H1 (cell line): ENCODE results near the gene ZNF83. TPM values are rescaled to one million over a fixed set of nuclear protein-coding genes. Genes with fewer than 3 reads are reported as not detected.
A peak's percentile ranks its signal among the peaks of the same experiment; 100 is the strongest.

Experiments
- CTCF ChIA-PET: fragments of 300-600 bp; sonication (Branson Sonifier 250); formaldehyde crosslinking; loops from one replicate; lab custom pipeline; 2021; ENCODE audit not compliant: partially characterized antibody; lab: Charles Lee
- POLR2A ChIA-PET: fragments of 300-600 bp; sonication (Branson Sonifier 250); formaldehyde crosslinking; loops from one replicate; lab custom pipeline; 2021; ENCODE audit warnings: inconsistent platforms; ENCODE audit not compliant: partially characterized antibody; lab: Charles Lee
- DNase-seq, 2 experiments: peaks; one replicate each; pipeline versions ENCODE4 v3.0.0 to v3.0.0-alpha.2; 2010 to 2022; ENCODE audit warnings: low spot score in 2 of 2, low read depth in 1 of 2, mixed read lengths in 1 of 2
- FAIRE-seq: peaks from 2 replicates; lab custom pipeline; 2011; peaks lifted over from hg19 to GRCh38; lab: Jason Lieb, UNC
- H2AFZ ChIP-seq: 2 replicates; pipeline ENCODE4 v1.8.1; 2012; ENCODE audit warnings: low read length, inconsistent platforms
- H2AK5ac ChIP-seq: 2 replicates; pipeline ENCODE4 v1.6.1; 2013; ENCODE audit warnings: low read depth, low read length
- H2BK120ac ChIP-seq: replicated peaks from 2 replicates; pipeline ENCODE3; 2013; ENCODE audit warnings: low read depth, low read length, inconsistent platforms
- H2BK12ac ChIP-seq: 2 replicates; pipeline ENCODE4 v1.6.1; 2013; ENCODE audit warnings: low read depth, low read length
- H2BK15ac ChIP-seq: 2 replicates; pipeline ENCODE4 v1.6.1; 2013; ENCODE audit warnings: low read length
- H2BK20ac ChIP-seq: 2 replicates; pipeline ENCODE4 v1.6.1; 2013; ENCODE audit warnings: low read length
- H2BK5ac ChIP-seq: 2 replicates; pipeline ENCODE4 v1.6.1; 2013; ENCODE audit warnings: low read depth, low read length
- H3K14ac ChIP-seq: 2 replicates; pipeline ENCODE4 v1.6.1; 2013; ENCODE audit warnings: inconsistent platforms; ENCODE audit not compliant: insufficient read length
- H3K18ac ChIP-seq: 2 replicates; pipeline ENCODE4 v1.6.1; 2013; ENCODE audit warnings: low read length; ENCODE audit errors: extremely low read depth
- H3K23ac ChIP-seq: 2 replicates; pipeline ENCODE4 v1.6.1; 2013; ENCODE audit warnings: inconsistent platforms; ENCODE audit not compliant: insufficient read length
- H3K23me2 ChIP-seq: 2 replicates; pipeline ENCODE4 v1.6.1; 2013; ENCODE audit warnings: low read depth, low read length
- H3K27ac ChIP-seq: 2 replicates; pipeline ENCODE4 v1.6.1; 2011; ENCODE audit warnings: low read depth, low read length, inconsistent platforms
- H3K27me3 ChIP-seq, 4 experiments: replicated peaks in 1 of 4; 1 replicate in 1 of 4; 2 replicates in 3 of 4; pipeline versions ENCODE4 v1.6.1 to v1.8.1; 2011 to 2013; ENCODE audit warnings: low read length in 3 of 4, mild to moderate bottlenecking in 3 of 4, inconsistent platforms in 2 of 4, mixed read lengths in 2 of 4, moderate library complexity in 1 of 4; ENCODE audit not compliant: control insufficient read depth in 3 of 4, insufficient read depth in 3 of 4; ENCODE audit errors: extremely low read depth in 1 of 4
- H3K36me3 ChIP-seq, 4 experiments: 2 replicates each; pipeline versions ENCODE4 v1.6.1 to v1.8.1; 2011 to 2013; ENCODE audit warnings: mild to moderate bottlenecking in 4 of 4, low read length in 3 of 4, moderate library complexity in 2 of 4, control low read depth in 1 of 4, inconsistent platforms in 1 of 4; ENCODE audit not compliant: insufficient read depth in 4 of 4, control insufficient read depth in 2 of 4
- H3K4ac ChIP-seq: replicated peaks from 2 replicates; pipeline ENCODE3; 2013; ENCODE audit warnings: low read length, low read depth, mixed read lengths, inconsistent platforms; ENCODE audit not compliant: insufficient read length
- H3K4me1 ChIP-seq, 4 experiments: replicated peaks in 1 of 4; 1 replicate in 1 of 4; 2 replicates in 3 of 4; pipeline versions ENCODE4 v1.6.1 to v1.8.1; 2011 to 2013; ENCODE audit warnings: low read length in 3 of 4, inconsistent platforms in 2 of 4, mixed read lengths in 1 of 4; ENCODE audit not compliant: insufficient read depth in 4 of 4, control insufficient read depth in 3 of 4
- H3K4me2 ChIP-seq, 2 experiments: 2 replicates each; pipeline versions ENCODE4 v1.6.1 to v1.8.1; 2011 to 2013; ENCODE audit warnings: low read depth in 2 of 2, low read length in 2 of 2, control low read depth in 1 of 2, inconsistent platforms in 1 of 2, mild to moderate bottlenecking in 1 of 2; ENCODE audit not compliant: insufficient read depth in 1 of 2
- H3K4me3 ChIP-seq, 4 experiments: fragments of 200-600, 300-600 bp in 1 of 4; sonication (generic), shearing (Covaris generic), sonication (Bioruptor Twin) in 1 of 4; 2 replicates each; pipeline versions ENCODE4 v1.5.1 to v1.8.1; 2011 to 2016; ENCODE audit warnings: low read length in 4 of 4, low read depth in 3 of 4, control low read depth in 2 of 4, inconsistent platforms in 2 of 4, mild to moderate bottlenecking in 2 of 4, mixed read lengths in 1 of 4, moderate library complexity in 1 of 4; ENCODE audit not compliant: insufficient read depth in 2 of 4; ENCODE audit errors: extremely low read depth in 1 of 4
- H3K56ac ChIP-seq: replicated peaks from 2 replicates; pipeline ENCODE3; 2013; ENCODE audit warnings: low read depth, mild to moderate bottlenecking, mixed read lengths, low read length, inconsistent platforms; ENCODE audit not compliant: insufficient read length
- H3K79me1 ChIP-seq: 2 replicates; pipeline ENCODE4 v1.6.1; 2013; ENCODE audit warnings: low read depth, low read length, control low read depth
- H3K79me2 ChIP-seq, 2 experiments: 2 replicates each; pipeline versions ENCODE4 v1.6.1 to v1.8.1; 2012 to 2013; ENCODE audit warnings: low read length in 2 of 2, mild to moderate bottlenecking in 2 of 2, inconsistent platforms in 1 of 2; ENCODE audit not compliant: insufficient read depth in 2 of 2, control insufficient read depth in 1 of 2
- H3K9ac ChIP-seq, 4 experiments: replicated peaks in 1 of 4; 1 replicate in 1 of 4; 2 replicates in 3 of 4; pipeline versions ENCODE4 v1.6.1 to v1.8.1; 2011 to 2013; ENCODE audit warnings: low read depth in 3 of 4, low read length in 3 of 4, control low read depth in 2 of 4, mild to moderate bottlenecking in 2 of 4, moderate library complexity in 2 of 4, inconsistent platforms in 1 of 4; ENCODE audit errors: extremely low read depth in 1 of 4
- H3K9me3 ChIP-seq, 2 experiments: 2 replicates each; pipeline versions ENCODE4 v1.6.1 to v1.8.1; 2012 to 2013; ENCODE audit warnings: mild to moderate bottlenecking in 2 of 2, moderate library complexity in 2 of 2, control low read depth in 1 of 2, inconsistent platforms in 1 of 2, low read depth in 1 of 2, low read length in 1 of 2, mixed read lengths in 1 of 2; ENCODE audit not compliant: insufficient read depth in 2 of 2
- H4K20me1 ChIP-seq, 2 experiments: replicated peaks in 1 of 2; 2 replicates each; pipeline versions ENCODE3 to v1.8.1; 2011 to 2013; ENCODE audit warnings: inconsistent platforms in 2 of 2, low read length in 2 of 2, mild to moderate bottlenecking in 1 of 2; ENCODE audit not compliant: insufficient read depth in 2 of 2, control insufficient read depth in 1 of 2
- H4K5ac ChIP-seq: 2 replicates; pipeline ENCODE4 v1.6.1; 2013; ENCODE audit warnings: low read length, low read depth, mixed read lengths, inconsistent platforms; ENCODE audit not compliant: insufficient read length
- H4K8ac ChIP-seq: 2 replicates; pipeline ENCODE4 v1.8.0; 2013; ENCODE audit warnings: mild to moderate bottlenecking, moderate library complexity, low read length, inconsistent platforms; ENCODE audit not compliant: insufficient read depth; ENCODE audit errors: extremely low read depth
- H4K91ac ChIP-seq: replicated peaks from 2 replicates; pipeline ENCODE3; 2013; ENCODE audit warnings: low read length, mixed read lengths, inconsistent platforms; ENCODE audit not compliant: insufficient read length
- POLR2AphosphoS5 ChIP-seq: IDR thresholded peaks from 2 replicates; pipeline ENCODE4 v1.6.1; 2011; ENCODE audit warnings: low read depth, low read length
- SIX5 ChIP-seq: IDR thresholded peaks from 2 replicates; pipeline ENCODE4 v1.6.1; 2011; ENCODE audit warnings: mild to moderate bottlenecking, low read depth, low read length
- ZNF274 ChIP-seq: IDR thresholded peaks from 2 replicates; pipeline ENCODE4 v1.7.0; 2012; ENCODE audit warnings: low read length, borderline replicate concordance; ENCODE audit errors: extremely low read depth
- WGBS, 2 experiments: shearing (Covaris generic) in 1 of 2; methylation state at CpG; one replicate each; pipeline versions ENCODE4 v1.1.6 to v1.1.7; 2013 to 2015; ENCODE audit warnings: low lambda C conversion rate in 2 of 2, mixed read lengths in 2 of 2, inconsistent platforms in 1 of 2, low coverage in 1 of 2, missing lambda C conversion rate in 1 of 2; ENCODE audit not compliant: insufficient replicate concordance in 2 of 2, insufficient coverage in 1 of 2, insufficient read length in 1 of 2; ENCODE audit errors: extremely low coverage in 1 of 2, missing lambda C conversion rate in 1 of 2; 5-methylcytosine and 5-hydroxymethylcytosine counted together
- polyA plus RNA-seq, 7 experiments: library from polyadenylated mRNA; depleted of rRNA in 3 of 7; stranded (reverse) in 5 of 7; unstranded in 2 of 7; fragments of >200 nt in 5 of 7; fragments of 200-250 nt in 2 of 7; gene quantifications; 1 replicate in 5 of 7; 2 replicates in 1 of 7; 4 replicates in 1 of 7; pipeline versions ENCODE4 v1.2.1 to v1.2.3, GENCODE V29; 2011 to 2013; ENCODE audit warnings: missing spikeins in 2 of 7, mixed read lengths in 2 of 7
- total RNA-seq: library from RNA; stranded (reverse); fragmentation: NEBNext Ultra II Directional; extraction: Animal tissue kit (Norgen Biotek cat#: 25700); gene quantifications from 2 replicates; pipeline ENCODE4 v1.2.1, GENCODE V29; 2021

Gene ZNF83
- total and polyA plus RNA-seq, 2 of the 8 experiments (the other 6 are each of a cell fraction or from before 2014, with no cell fraction given) = 13.2 to 19.4 TPM

- no peaks in the 10 kb centered on the region for H3K79me1 ChIP-seq
- H3K9me3 ChIP-seq = peaks cover 15 to 36% of the 10 kb centered on the region in 2 experiments; a peak in 3 of 4 replicates
- H4K20me1 ChIP-seq = no peaks in the 10 kb centered on the region
- no peak overlapping the region for H3K9ac ChIP-seq
- ChIA-PET POLR2A (no interaction called here), CTCF (interaction anchor here (0.6 to 1.5 kb wide), 3 partner anchors 9 to 44 kb away, joined by 3 to 6 read pairs (median 3); no protein-coding TSS in a partner anchor)
- 0 out of 4 replicates have a peak, but pooled peaks cover 0 to 2% of the 10 kb centered on the region in 2 experiments for H3K79me2 ChIP-seq
- no peak overlapping the region for H3K56ac ChIP-seq
- no peak overlapping the region for H2BK5ac ChIP-seq
- no peak overlapping the region for H3K14ac ChIP-seq
- peaks cover 0 to 45% (median 17%) of the 10 kb centered on the region in 4 experiments; a peak in 6 of 8 replicates for H3K36me3 ChIP-seq
- no peak overlapping the region for H3K4ac ChIP-seq
- H3K4me1 ChIP-seq = no peaks in the 10 kb centered on the region
- no peak overlapping the region for H2AFZ ChIP-seq
- no peak overlapping the region for H4K5ac ChIP-seq
- no peak overlapping the region for H3K23ac ChIP-seq
- no peak overlapping the region for H2BK15ac ChIP-seq
- H2BK120ac ChIP-seq = no peak overlapping the region
- H3K4me2 ChIP-seq = no peak overlapping the region
- H3K27ac ChIP-seq = no peak overlapping the region
- no peak overlapping the region for H3K18ac ChIP-seq
- no peaks in the 10 kb centered on the region for H3K27me3 ChIP-seq
- no peak overlapping the region for H3K4me3 ChIP-seq
- TF ChIP-seq POLR2AphosphoS5 (no peak), ZNF274 (peak; percentile 51), SIX5 (no peak)
- TF ChIP-seq, all 59 proteins: peak for 1
- Histone ChIP-seq H2BK12ac (no peak overlapping the region), H4K91ac (no peak overlapping the region), H3K23me2 (no peaks in the 10 kb centered on the region), H2BK20ac (no peak overlapping the region), H4K8ac (no peak overlapping the region), H2AK5ac (no peak overlapping the region)
- FAIRE-seq (no peak), DNase-seq (no peak)
- WGBS, 2 experiments = 94% methylated on average over 5 of the region's 5 CpGs; no CpG with 5 or more reads in 1 of the 2 experiments
Observed at GRCh38 chr19:52613299-52613906, 24.8 kb downstream of the ZNF83 start.
